ENCODE data around the gene FRMD6.
"Not testable (repeated sequence)": the region's sequence is repeated elsewhere in the genome, so short reads cannot be mapped to it uniquely, and the experiment has no call there.

The FRMD6 gene

GRCh38 chr14:51724650-51725049, 72.9 kb downstream of the FRMD6 start:
- DNase-seq (ENCODE audit: low spot score), result no peak

- DNase-seq (ENCODE audit: low spot score), result no peak
Measured at GRCh38 chr14:51725061-51725460, 73.4 kb downstream of the FRMD6 start.

- DNase-seq (ENCODE audit: low spot score), result no peak
Measured at GRCh38 chr14:51726166-51726899, 74.6 kb downstream of the FRMD6 start.

GRCh38 chr14:51727526-51727925, 75.8 kb downstream of the FRMD6 start:
- no peak for DNase-seq (ENCODE audit: low spot score)

- no peak for DNase-seq (ENCODE audit: low spot score)
Measured at GRCh38 chr14:51730098-51730497, 78.4 kb downstream of the FRMD6 start.

GRCh38 chr14:51730684-51731083, 79.0 kb downstream of the FRMD6 start:
- DNase-seq (ENCODE audit: low spot score), result no peak

- no peak for DNase-seq (ENCODE audit: low spot score)
Measured at GRCh38 chr14:51732494-51733112, 80.9 kb downstream of the FRMD6 start.

- DNase-seq (ENCODE audit: low spot score), result no peak
Measured at GRCh38 chr14:51733147-51733546, 81.4 kb downstream of the FRMD6 start.

GRCh38 chr14:51735851-51736250, 84.1 kb downstream of the FRMD6 start:
- no peak for DNase-seq (ENCODE audit: low spot score)

GRCh38 chr14:51738754-51739153, 87.0 kb downstream of the FRMD6 start:
- DNase-seq (ENCODE audit: low spot score), result peak; percentile 55

- no peak for DNase-seq (ENCODE audit: low spot score)
Measured at GRCh38 chr14:51743588-51744000, 91.9 kb downstream of the FRMD6 start.

GRCh38 chr14:51744372-51745130, 92.8 kb downstream of the FRMD6 start:
- DNase-seq (ENCODE audit: low spot score), result no peak

- not testable (repeated sequence) for DNase-seq (ENCODE audit: low spot score)
Measured at GRCh38 chr14:51746823-51747222, 95.1 kb downstream of the FRMD6 start.

GRCh38 chr14:51750542-51750941, 98.8 kb downstream of the FRMD6 start:
- DNase-seq (ENCODE audit: low spot score), result no peak

- not testable (repeated sequence) for DNase-seq (ENCODE audit: low spot score)
Measured at GRCh38 chr14:51751611-51752345, 100.1 kb downstream of the FRMD6 start.

GRCh38 chr14:51757756-51758155, 106.0 kb downstream of the FRMD6 start:
- not testable (repeated sequence) for DNase-seq (ENCODE audit: low spot score)

- no peak for DNase-seq (ENCODE audit: low spot score)
Measured at GRCh38 chr14:51759950-51760349, 108.2 kb downstream of the FRMD6 start.

GRCh38 chr14:51765726-51766125, 114.0 kb downstream of the FRMD6 start:
- not testable (repeated sequence) for DNase-seq (ENCODE audit: low spot score)

GRCh38 chr14:51766586-51766985, 114.9 kb downstream of the FRMD6 start:
- not testable (repeated sequence) for DNase-seq (ENCODE audit: low spot score)

GRCh38 chr14:51769261-51769660, 117.6 kb downstream of the FRMD6 start:
- not testable (repeated sequence) for DNase-seq (ENCODE audit: low spot score)

- no peak for DNase-seq (ENCODE audit: low spot score)
Measured at GRCh38 chr14:51774209-51774608, 122.5 kb downstream of the FRMD6 start.
